GM10248 (cell line): ENCODE data around the gene ACKR4.
A peak's percentile ranks its signal among the peaks of the same experiment; 100 is the strongest.

Experiments
- CTCF ChIA-PET: fragments of 300-600 bp; sonication (Branson Sonifier 250); formaldehyde crosslinking; extraction: SDS; loops from one replicate; lab custom pipeline; 2021; ENCODE audit warnings: antibody characterized with exemption; lab: Yijun Ruan, JAX
- POLR2A ChIA-PET: fragments of 350-650 bp; sonication (Branson Sonifier 250); formaldehyde crosslinking; extraction: SDS; loops from one replicate; lab custom pipeline; 2020; ENCODE audit warnings: antibody characterized with exemption; lab: Yijun Ruan, JAX
- DNase-seq: peaks from one replicate; pipeline ENCODE4 v3.0.0; 2012; ENCODE audit errors: extremely low spot score
- CTCF ChIP-seq: IDR thresholded peaks from 2 replicates; pipeline ENCODE4 v1.5.1; 2012; ENCODE audit warnings: mild to moderate bottlenecking, low read depth; ENCODE audit errors: extremely low read depth, missing control alignments, control extremely low read depth

ACKR4 gene

GRCh38 chr3:132641837-132642538 lies 44.9 kb downstream of the ACKR4 start:
- ChIA-PET POLR2A (no interaction called here), CTCF (interaction anchor here (0.6 to 6.7 kb wide), 41 partner anchors 9 to 387 kb away, joined by 3 to 190 read pairs (median 5); partner anchors contain the start of genes ACAD11 and UBA5)
- peak; percentile 56 for DNase-seq
- peak; percentile 38 for TF ChIP-seq CTCF

GRCh38 chr3:132642539-132642847 lies 45.4 kb downstream of the ACKR4 start:
- POLR2A ChIA-PET = no interaction called here
- CTCF ChIA-PET = interaction anchor here (0.7 to 6.7 kb wide), 43 partner anchors 7 to 387 kb away, joined by 3 to 190 read pairs (median 5); partner anchors contain the start of genes ACAD11 and UBA5
- no peak for DNase-seq
- TF ChIP-seq CTCF = no peak

- DNase-seq = no peak
- POLR2A ChIA-PET = no interaction called here
- TF ChIP-seq CTCF = no peak
- CTCF ChIA-PET = interaction anchor here (0.9 to 6.7 kb wide), 31 partner anchors 8 to 388 kb away, joined by 3 to 190 read pairs (median 5); partner anchors contain the start of gene ACAD11
Measured at GRCh38 chr3:132643366-132643765, 46.3 kb downstream of the ACKR4 start.

- no peak for DNase-seq
- POLR2A ChIA-PET = no interaction called here
- TF ChIP-seq CTCF = no peak
- CTCF ChIA-PET = interaction anchor here (1.0 to 1.6 kb wide), 3 partner anchors 15 to 110 kb away, joined by 3 to 8 read pairs (median 7); partner anchors contain the start of genes ACAD11 and UBA5
Measured at GRCh38 chr3:132645058-132645457, 48.0 kb downstream of the ACKR4 start.

GRCh38 chr3:132650153-132650552 lies 53.1 kb downstream of the ACKR4 start:
- no peak for TF ChIP-seq CTCF
- DNase-seq = no peak
- CTCF ChIA-PET = interaction anchor here (1.1 to 2.0 kb wide), 2 partner anchors 8 to 114 kb away, joined by 3 to 8 read pairs; no protein-coding TSS in a partner anchor
- POLR2A ChIA-PET = no interaction called here
